H1 (cell line): Measurements from ENCODE around the gene LTBP3. TPM values are rescaled to one million over a fixed set of nuclear protein-coding genes. Genes with fewer than 3 reads are reported as not detected.

Source experiments
- CBX5 ChIP-seq: fragments of 300-800, 300-1000 bp; sonication (generic); IDR thresholded peaks from 2 replicates; pipeline ENCODE4 v1.7.1; 2016; ENCODE audit warnings: antibody characterized with exemption, low read length, low read depth
- CEBPB ChIP-seq: IDR thresholded peaks from 2 replicates; pipeline ENCODE4 v1.6.1; 2012; ENCODE audit warnings: low read depth, low read length
- CREB1 ChIP-seq: IDR thresholded peaks from 2 replicates; pipeline ENCODE4 v1.6.1; 2012; ENCODE audit warnings: inconsistent platforms
- CTBP2 ChIP-seq: IDR thresholded peaks from 2 replicates; pipeline ENCODE4 v1.7.0; 2011; ENCODE audit warnings: borderline replicate concordance, mild to moderate bottlenecking, moderate library complexity, mixed read lengths, low read length; ENCODE audit not compliant: insufficient read depth, insufficient read length
- CTCF ChIP-seq, 3 experiments: IDR thresholded peaks; 1 replicate in 2 of 3; 2 replicates in 1 of 3; pipeline versions ENCODE4 v1.5.1 to v1.6.1; 2011; ENCODE audit warnings: low read length in 3 of 3, mild to moderate bottlenecking in 3 of 3, inconsistent platforms in 2 of 3, low read depth in 1 of 3, moderate library complexity in 1 of 3; ENCODE audit not compliant: insufficient read depth in 1 of 3; ENCODE audit errors: control extremely low read depth in 1 of 3
- EGR1 ChIP-seq: IDR thresholded peaks from 2 replicates; pipeline ENCODE4 v1.6.1; 2011; ENCODE audit warnings: low read depth, low read length, borderline replicate concordance
- FOSL1 ChIP-seq: IDR thresholded peaks from 2 replicates; pipeline ENCODE4 v1.6.1; 2011; ENCODE audit warnings: mild to moderate bottlenecking, low read depth, low read length, moderate library complexity; ENCODE audit not compliant: insufficient read depth
- GABPA ChIP-seq: IDR thresholded peaks from 2 replicates; pipeline ENCODE4 v1.6.1; 2011; ENCODE audit warnings: mild to moderate bottlenecking, low read length, moderate library complexity, borderline replicate concordance; ENCODE audit not compliant: insufficient read depth
- JUN ChIP-seq: IDR thresholded peaks from 2 replicates; pipeline ENCODE4 v1.6.1; 2011; ENCODE audit warnings: low read depth, mild to moderate bottlenecking, improper control_type of control experiment, low read length
- JUND ChIP-seq: IDR thresholded peaks from 2 replicates; pipeline ENCODE4 v1.6.1; 2011; ENCODE audit warnings: mild to moderate bottlenecking, improper control_type of control experiment, low read length
- KDM4A ChIP-seq: IDR thresholded peaks from one replicate; pipeline ENCODE4 v1.7.1; 2012; ENCODE audit warnings: low read depth, mild to moderate bottlenecking, moderate library complexity, low read length, inconsistent platforms; ENCODE audit not compliant: severe bottlenecking
- KDM5A ChIP-seq: fragments of 200-600 bp; IDR thresholded peaks from 2 replicates; pipeline ENCODE4 v1.7.1; 2012; ENCODE audit warnings: mild to moderate bottlenecking, low read length, inconsistent platforms, mixed read lengths
- MAFK ChIP-seq: IDR thresholded peaks from 2 replicates; pipeline ENCODE4 v1.6.1; 2012; ENCODE audit warnings: low read depth, mild to moderate bottlenecking, improper control_type of control experiment, low read length
- POLR2A ChIP-seq, 2 experiments: IDR thresholded peaks; 1 replicate in 1 of 2; 2 replicates in 1 of 2; pipeline ENCODE4 v1.6.1; 2011; ENCODE audit warnings: low read depth in 2 of 2, low read length in 2 of 2, mild to moderate bottlenecking in 2 of 2; ENCODE audit errors: control extremely low read depth in 1 of 2
- RAD21 ChIP-seq, 2 experiments: IDR thresholded peaks in 1 of 2; conservative IDR thresholded peaks in 1 of 2; 2 replicates each; pipeline ENCODE4 v1.6.1; 2011; ENCODE audit warnings: low read depth in 2 of 2, low read length in 2 of 2, improper control_type of control experiment in 1 of 2, inconsistent platforms in 1 of 2, mild to moderate bottlenecking in 1 of 2, moderate library complexity in 1 of 2
- RBBP5 ChIP-seq: IDR thresholded peaks from 2 replicates; pipeline ENCODE4 v1.7.1; 2012; ENCODE audit warnings: low read depth, mild to moderate bottlenecking, inconsistent platforms, low read length, moderate library complexity, borderline replicate concordance
- RFX5 ChIP-seq: IDR thresholded peaks from 2 replicates; pipeline ENCODE4 v1.6.1; 2011; ENCODE audit warnings: low read depth, low read length, improper control_type of control experiment, borderline replicate concordance
- TCF12 ChIP-seq: IDR thresholded peaks from 2 replicates; pipeline ENCODE4 v1.6.1; 2011; ENCODE audit warnings: low read depth, mild to moderate bottlenecking, low read length
- YY1 ChIP-seq: IDR thresholded peaks from 2 replicates; pipeline ENCODE4 v1.6.1; 2011; ENCODE audit warnings: low read depth, mild to moderate bottlenecking, low read length
- polyA plus RNA-seq, 7 experiments: library from polyadenylated mRNA; depleted of rRNA in 3 of 7; stranded (reverse) in 5 of 7; unstranded in 2 of 7; fragments of >200 nt in 5 of 7; fragments of 200-250 nt in 2 of 7; gene quantifications; 1 replicate in 5 of 7; 2 replicates in 1 of 7; 4 replicates in 1 of 7; pipeline versions ENCODE4 v1.2.1 to v1.2.3, GENCODE V29; 2011 to 2013; ENCODE audit warnings: missing spikeins in 2 of 7, mixed read lengths in 2 of 7
- total RNA-seq: library from RNA; stranded (reverse); fragmentation: NEBNext Ultra II Directional; extraction: Animal tissue kit (Norgen Biotek cat#: 25700); gene quantifications from 2 replicates; pipeline ENCODE4 v1.2.1, GENCODE V29; 2021

LTBP3 gene
- total and polyA plus RNA-seq, 2 of the 8 experiments (the other 6 are each of a cell fraction or from before 2014, with no cell fraction given), result 12.8 to 17.8 TPM

GRCh38 chr11:65538915-65539743 is 19.0 kb downstream of the LTBP3 start (continued):
- peak; percentile 6; the same call in 1 of the 2 replicates for TF ChIP-seq CREB1
- no peak for TF ChIP-seq FOSL1
- no peak for TF ChIP-seq KDM4A
- peak; percentile 34 for TF ChIP-seq CTBP2
- no peak for TF ChIP-seq KDM5A
- no peak for TF ChIP-seq MAFK
- TF ChIP-seq EGR1, result no peak
- no peak for TF ChIP-seq CBX5
- no peak for TF ChIP-seq POLR2A (IDR thresholded peaks at IDR 0.05; ENCODE audit: control extremely low read depth in 1 of 2, low read depth in 2 of 2, low read length in 2 of 2)
- no peak; a peak in 1 of 4 replicates for TF ChIP-seq RAD21 (IDR thresholded peaks at IDR 0.05 in 1 of 2, conservative IDR thresholded peaks at IDR 0.05 in 1 of 2; ENCODE audit: low read depth in 2 of 2, low read length in 2 of 2)
- TF ChIP-seq JUND, result no peak
- no peak for TF ChIP-seq TCF12
- TF ChIP-seq RFX5, result no peak
- TF ChIP-seq GABPA, result 0 out of 2 replicates have a peak, but pooled peaks have one; percentile 9
- TF ChIP-seq CEBPB, result no peak
- no peak for TF ChIP-seq YY1
- TF ChIP-seq JUN, result no peak
- no peak for TF ChIP-seq RBBP5
- 0 out of 4 replicates have a peak, but pooled peaks of 1 of the 3 experiments have one; percentile 1 for TF ChIP-seq CTCF (IDR thresholded peaks at IDR 0.05; ENCODE audit: control extremely low read depth in 1 of 3, insufficient read depth in 1 of 3, low read depth in 1 of 3, low read length in 3 of 3)
